ENCODE data around the gene ANKEF1.

ANKEF1 gene

DNA sequence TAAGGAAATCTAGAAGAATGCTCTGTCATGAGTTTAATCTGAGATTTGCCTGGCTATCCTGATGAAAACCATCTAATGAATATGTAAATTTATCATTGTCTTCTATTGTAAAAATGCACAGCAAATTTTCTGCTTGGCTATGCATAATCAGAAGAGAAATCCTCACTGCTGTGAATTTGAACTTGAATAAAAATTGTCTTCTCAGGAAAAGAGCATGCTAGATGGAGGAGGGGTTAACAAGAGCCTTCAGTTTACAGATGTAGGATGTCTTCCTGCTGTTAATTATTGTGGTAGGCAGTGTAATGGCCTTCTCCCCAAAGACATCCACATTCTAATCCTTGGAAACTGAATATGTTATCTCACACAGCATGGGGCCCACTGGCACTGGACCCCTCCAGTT is 45.8 kb downstream of the ANKEF1 start:
- no peak for DNase-seq (ENCODE audit: low read depth)

DNA sequence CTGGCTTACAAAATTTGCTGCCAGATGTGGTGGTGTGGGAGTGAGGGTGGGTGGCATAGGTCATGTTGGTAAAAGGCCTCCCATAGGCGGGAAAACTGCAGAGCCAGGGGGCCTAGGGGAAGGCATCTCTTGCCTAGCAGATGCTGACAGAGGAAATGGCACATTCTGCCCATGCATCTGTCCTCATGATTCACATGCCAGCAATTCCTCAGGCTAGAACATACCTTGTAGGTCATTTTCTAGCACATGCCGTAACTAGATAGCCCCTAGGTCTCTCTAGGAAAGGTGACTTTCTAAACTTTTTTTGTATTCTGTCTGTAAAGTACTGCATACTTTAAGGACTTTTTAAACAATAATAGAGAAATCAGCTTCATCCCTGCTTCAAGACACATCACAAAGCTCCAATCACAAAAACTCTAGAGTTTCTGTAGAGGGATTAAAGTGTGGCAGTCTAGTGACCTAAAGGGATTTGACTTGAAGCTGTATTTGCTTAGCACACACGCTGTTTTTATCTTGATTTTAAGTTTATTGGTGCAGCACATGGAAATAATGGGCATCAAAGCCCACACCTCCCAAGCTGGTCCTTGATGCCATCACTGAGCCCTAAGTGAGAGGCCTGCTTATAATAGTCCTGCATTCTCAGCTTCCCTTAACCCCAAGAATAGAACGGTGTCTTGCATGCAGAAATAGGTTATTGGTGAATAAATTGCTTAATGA is 55.2 kb downstream of the ANKEF1 start:
- no peak for DNase-seq (ENCODE audit: low read depth)

DNA sequence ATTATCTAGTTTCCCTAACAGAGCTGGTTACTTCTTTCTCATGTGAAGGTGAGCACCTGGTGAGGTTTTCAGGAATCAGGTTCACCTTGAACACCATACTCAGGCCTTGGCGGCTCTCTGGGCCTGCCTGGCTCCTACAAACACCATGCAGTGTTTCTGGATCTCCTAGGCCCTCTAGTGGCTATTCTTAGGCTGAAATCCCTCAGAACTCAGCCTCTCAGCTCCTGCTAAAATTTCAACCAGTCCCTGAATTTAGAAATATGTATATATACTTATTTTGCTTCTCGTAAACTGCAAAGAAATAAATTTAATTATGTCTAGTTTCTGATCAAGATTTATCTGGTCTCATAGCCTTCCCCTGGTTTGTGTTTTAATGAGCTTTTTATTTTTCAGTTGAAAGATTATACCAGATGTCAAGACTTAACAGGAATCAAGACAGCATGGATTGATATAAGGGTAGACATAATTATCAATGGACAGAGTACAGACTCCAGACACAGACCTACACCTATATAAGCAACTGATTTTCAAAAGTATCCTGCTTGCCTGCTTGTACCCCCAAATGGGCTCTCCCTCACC is 55.9 kb downstream of the ANKEF1 start:
- no peak for DNase-seq (ENCODE audit: low read depth)

DNA sequence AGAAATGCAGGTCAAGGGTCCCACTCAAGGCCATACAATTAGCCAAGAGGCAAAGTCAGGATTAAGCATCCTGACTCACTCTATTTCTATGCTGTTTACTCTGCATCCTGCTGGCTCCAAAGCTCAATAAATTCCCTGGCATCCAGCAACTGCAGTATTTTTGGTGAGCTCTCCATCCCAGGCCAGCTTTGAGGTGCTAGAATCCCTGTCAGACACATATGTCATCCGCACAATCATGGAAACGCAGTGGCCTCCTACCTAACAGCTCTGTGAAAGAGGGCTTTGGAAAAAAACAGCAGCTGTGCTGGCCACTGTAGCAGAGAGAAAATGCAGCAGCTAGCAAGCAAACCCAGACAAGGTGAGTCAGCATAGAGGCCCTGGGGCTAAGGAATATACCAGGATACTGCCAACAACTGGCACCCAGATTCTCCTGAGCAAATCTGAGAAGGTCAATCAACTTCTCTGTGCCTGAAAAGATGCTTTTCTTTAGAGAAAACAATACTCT is 58.4 kb downstream of the ANKEF1 start:
- no peak for DNase-seq (ENCODE audit: low read depth)

DNA sequence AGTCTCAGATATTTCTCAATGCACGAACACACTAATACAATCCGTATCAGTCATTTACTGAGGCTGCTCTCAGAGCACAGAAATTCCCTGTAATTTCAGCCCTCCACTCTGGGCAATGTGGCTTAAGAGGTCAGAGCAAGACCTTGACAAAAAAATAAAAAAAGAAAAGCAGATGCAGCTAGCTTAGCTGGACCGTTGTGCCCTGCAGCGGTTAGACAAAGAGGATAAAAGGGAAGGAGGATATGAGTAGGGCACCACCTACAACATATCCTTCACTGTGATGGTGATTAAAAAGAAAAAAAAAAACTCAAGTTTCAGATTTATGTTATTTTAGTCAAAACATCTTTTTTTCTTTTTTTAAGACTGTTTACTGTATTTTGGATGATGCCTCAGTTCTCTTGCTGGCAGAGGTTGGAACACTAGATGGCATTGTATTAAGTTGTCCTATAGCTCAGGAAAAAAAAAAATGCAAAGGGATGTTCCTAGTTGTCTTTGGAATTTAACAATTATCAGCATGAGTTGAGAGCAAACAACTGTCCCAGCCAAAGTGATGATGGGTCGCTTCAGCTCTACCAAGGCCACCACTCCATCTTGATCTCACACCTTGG is 59.9 kb downstream of the ANKEF1 start:
- no peak for DNase-seq (ENCODE audit: low read depth)

DNA sequence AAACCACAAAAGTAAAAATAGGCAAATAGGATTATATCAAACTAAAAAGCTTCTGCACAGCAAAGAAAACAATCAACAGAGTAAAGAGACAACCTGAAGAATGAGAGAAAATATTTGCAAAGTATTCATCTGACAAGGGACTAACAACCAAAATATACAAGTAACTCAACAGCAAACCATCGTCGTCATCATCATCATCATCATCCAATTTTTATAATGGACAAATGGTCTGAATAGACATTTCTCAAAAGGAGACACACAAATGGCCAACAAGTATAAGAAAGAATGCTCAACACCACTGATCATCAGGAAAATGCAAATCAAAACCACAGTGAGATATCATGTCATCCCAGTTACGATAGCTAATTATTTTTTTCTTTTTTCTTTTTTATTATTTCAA is 62.0 kb downstream of the ANKEF1 start:
- no peak for DNase-seq (ENCODE audit: low read depth)

DNA sequence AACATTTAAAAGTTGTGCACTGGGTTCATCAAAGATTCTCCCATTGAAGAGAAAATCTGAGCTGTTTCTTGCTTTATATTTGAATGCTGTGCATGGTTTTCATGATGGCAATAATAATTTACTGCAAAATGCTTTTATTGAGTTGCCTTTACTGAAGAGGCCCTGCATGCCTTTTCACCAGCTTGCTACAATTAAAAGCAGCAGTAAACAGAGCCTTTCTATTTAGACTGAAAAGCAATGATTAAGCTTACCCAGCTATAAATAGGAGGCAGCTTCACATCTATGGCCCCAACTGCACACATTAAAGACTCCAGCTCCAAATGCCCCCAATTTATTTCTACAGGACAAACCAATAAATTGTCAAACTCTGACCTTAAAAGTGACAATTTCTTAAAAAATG is 70.3 kb downstream of the ANKEF1 start:
- DNase-seq (ENCODE audit: low read depth): no peak
